KMS-11 (cell line): ENCODE data around the gene FADD.

Experiments
- H2AFZ ChIP-seq: fragments of 200-600 bp; sonication (generic); 2 replicates; pipeline ENCODE4 v1.6.1; 2016; ENCODE audit warnings: antibody characterized with exemption, mixed run types, low read depth
- H3K27ac ChIP-seq: fragments of 200-600 bp; sonication (generic); 2 replicates; pipeline ENCODE4 v1.6.1; 2016; ENCODE audit warnings: mild to moderate bottlenecking, mixed run types
- H3K27me3 ChIP-seq: fragments of 200-600 bp; sonication (generic); 2 replicates; pipeline ENCODE4 v1.6.1; 2017; ENCODE audit warnings: mild to moderate bottlenecking, low read depth, mixed run types, moderate library complexity; ENCODE audit not compliant: insufficient read depth
- H3K36me3 ChIP-seq: fragments of 200-600 bp; sonication (generic); 2 replicates; pipeline ENCODE4 v1.6.1; 2017; ENCODE audit warnings: mild to moderate bottlenecking, mixed run types; ENCODE audit not compliant: insufficient read depth
- H3K4me1 ChIP-seq: fragments of 200-600 bp; sonication (generic); 2 replicates; pipeline ENCODE4 v1.6.1; 2016; ENCODE audit warnings: mild to moderate bottlenecking, low read depth, mixed run types; ENCODE audit not compliant: poor library complexity, severe bottlenecking
- H3K4me2 ChIP-seq: fragments of 200-600 bp; sonication (generic); 2 replicates; pipeline ENCODE4 v1.7.0; 2016; ENCODE audit warnings: mild to moderate bottlenecking, mixed run types
- H3K4me3 ChIP-seq: fragments of 200-600 bp; sonication (generic); IDR thresholded peaks from 2 replicates; pipeline ENCODE4 v1.6.1; 2017; ENCODE audit warnings: low read depth, low read length, mixed read lengths; ENCODE audit not compliant: insufficient read depth
- H3K79me2 ChIP-seq: fragments of 200-600 bp; sonication (generic); 2 replicates; pipeline ENCODE4 v1.6.1; 2016; ENCODE audit warnings: low read depth, mixed run types; ENCODE audit not compliant: insufficient read depth
- H3K9ac ChIP-seq: fragments of 200-600 bp; sonication (generic); 2 replicates; pipeline ENCODE4 v1.6.1; 2016; ENCODE audit warnings: mild to moderate bottlenecking, mixed run types
- H4K20me1 ChIP-seq: fragments of 200-600 bp; sonication (generic); 2 replicates; pipeline ENCODE4 v1.6.1; 2016; ENCODE audit warnings: mild to moderate bottlenecking, mixed run types; ENCODE audit not compliant: insufficient read depth
- TF ChIP-seq, protein P1 (sequence below): fragments of 200-600 bp; sonication (generic); conservative IDR thresholded peaks from 2 replicates; pipeline ENCODE4 v1.6.1; 2017; ENCODE audit warnings: low read depth, mild to moderate bottlenecking, antibody characterized with exemption, low read length, moderate library complexity, mixed read lengths

The FADD gene

DNA sequence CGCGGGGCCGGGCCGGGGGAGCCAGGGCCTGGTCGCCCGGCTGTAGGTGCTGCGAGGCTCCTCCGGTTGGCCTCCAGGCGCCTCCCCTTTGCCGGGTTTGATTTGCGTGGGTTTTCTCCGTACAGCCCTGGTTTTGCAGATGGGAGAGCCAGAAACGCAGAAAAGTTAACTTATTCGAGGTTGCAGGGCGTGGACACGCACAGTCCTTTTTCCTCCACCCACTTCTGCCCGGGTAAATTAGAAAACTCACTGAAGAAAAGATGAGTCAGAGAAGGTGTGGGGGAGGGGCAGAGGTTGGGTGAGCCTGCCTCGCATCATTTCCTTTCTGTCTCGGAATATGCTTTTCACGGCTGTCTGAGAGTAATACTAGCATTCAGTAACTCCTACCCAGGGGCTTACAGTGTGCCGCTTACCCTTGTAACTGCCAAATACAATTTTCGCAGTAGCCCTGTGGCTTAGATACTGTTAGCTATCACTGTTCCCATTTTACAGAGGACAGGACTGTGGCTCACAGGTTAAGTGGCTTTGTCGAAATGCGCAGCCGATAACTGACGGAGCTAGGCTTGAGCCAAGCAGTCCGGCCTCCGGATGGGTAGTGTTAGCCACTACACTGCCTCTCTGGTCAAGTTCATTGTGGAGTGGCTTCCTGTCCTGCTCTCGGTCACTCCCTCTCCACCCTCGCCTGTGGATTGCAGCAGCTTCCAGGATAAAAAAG lies 812 bp downstream of the FADD start:
- H3K4me1 ChIP-seq: peaks cover 10% of the 10 kb centered on the region
- peaks cover 3% of the 10 kb centered on the region; the same call in 1 of the 2 replicates for H3K27me3 ChIP-seq
- peak overlapping the region; percentile 67; the same call in 1 of the 2 replicates for H2AFZ ChIP-seq
- H3K79me2 ChIP-seq: peaks cover 25% of the 10 kb centered on the region
- H3K4me3 ChIP-seq: peak overlapping the region; percentile 16
- no peaks in the 10 kb centered on the region for H3K36me3 ChIP-seq
- H3K9ac ChIP-seq: peak overlapping the region; percentile 99
- TF ChIP-seq, protein P1, sequence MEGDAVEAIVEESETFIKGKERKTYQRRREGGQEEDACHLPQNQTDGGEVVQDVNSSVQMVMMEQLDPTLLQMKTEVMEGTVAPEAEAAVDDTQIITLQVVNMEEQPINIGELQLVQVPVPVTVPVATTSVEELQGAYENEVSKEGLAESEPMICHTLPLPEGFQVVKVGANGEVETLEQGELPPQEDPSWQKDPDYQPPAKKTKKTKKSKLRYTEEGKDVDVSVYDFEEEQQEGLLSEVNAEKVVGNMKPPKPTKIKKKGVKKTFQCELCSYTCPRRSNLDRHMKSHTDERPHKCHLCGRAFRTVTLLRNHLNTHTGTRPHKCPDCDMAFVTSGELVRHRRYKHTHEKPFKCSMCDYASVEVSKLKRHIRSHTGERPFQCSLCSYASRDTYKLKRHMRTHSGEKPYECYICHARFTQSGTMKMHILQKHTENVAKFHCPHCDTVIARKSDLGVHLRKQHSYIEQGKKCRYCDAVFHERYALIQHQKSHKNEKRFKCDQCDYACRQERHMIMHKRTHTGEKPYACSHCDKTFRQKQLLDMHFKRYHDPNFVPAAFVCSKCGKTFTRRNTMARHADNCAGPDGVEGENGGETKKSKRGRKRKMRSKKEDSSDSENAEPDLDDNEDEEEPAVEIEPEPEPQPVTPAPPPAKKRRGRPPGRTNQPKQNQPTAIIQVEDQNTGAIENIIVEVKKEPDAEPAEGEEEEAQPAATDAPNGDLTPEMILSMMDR: no peak
- 0 out of 2 replicates have a peak, but pooled peaks cover 8% of the 10 kb centered on the region for H4K20me1 ChIP-seq
- peak overlapping the region; percentile 50 for H3K4me2 ChIP-seq
- H3K27ac ChIP-seq: peak overlapping the region; percentile 95

DNA sequence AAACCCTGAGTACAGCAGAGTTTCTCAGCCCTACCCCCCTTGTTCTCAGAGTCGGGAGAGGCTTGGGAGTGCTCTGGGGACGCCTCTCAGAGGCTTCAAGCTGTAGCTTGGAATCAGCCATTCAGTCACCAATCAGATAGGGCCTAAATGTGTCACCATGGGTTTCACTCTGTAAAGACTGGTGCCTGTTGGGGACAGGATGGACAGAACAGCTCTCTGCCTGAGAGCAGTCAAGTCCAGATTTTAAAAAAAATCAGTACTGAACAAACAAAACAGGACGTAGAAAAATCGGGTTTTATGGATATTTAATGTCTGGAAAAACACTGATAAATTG lies 1.3 kb downstream of the FADD start:
- H3K27ac ChIP-seq: peak overlapping the region; percentile 95
- H3K36me3 ChIP-seq: no peaks in the 10 kb centered on the region
- peaks cover 10% of the 10 kb centered on the region for H3K4me1 ChIP-seq
- no peak overlapping the region for H2AFZ ChIP-seq
- H4K20me1 ChIP-seq: 0 out of 2 replicates have a peak, but pooled peaks cover 8% of the 10 kb centered on the region
- peaks cover 25% of the 10 kb centered on the region for H3K79me2 ChIP-seq
- peak overlapping the region; percentile 16 for H3K4me3 ChIP-seq
- H3K9ac ChIP-seq: peak overlapping the region; percentile 99
- H3K4me2 ChIP-seq: peak overlapping the region; percentile 50
- H3K27me3 ChIP-seq: peaks cover 3% of the 10 kb centered on the region; the same call in 1 of the 2 replicates
- TF ChIP-seq, protein P1: no peak

DNA sequence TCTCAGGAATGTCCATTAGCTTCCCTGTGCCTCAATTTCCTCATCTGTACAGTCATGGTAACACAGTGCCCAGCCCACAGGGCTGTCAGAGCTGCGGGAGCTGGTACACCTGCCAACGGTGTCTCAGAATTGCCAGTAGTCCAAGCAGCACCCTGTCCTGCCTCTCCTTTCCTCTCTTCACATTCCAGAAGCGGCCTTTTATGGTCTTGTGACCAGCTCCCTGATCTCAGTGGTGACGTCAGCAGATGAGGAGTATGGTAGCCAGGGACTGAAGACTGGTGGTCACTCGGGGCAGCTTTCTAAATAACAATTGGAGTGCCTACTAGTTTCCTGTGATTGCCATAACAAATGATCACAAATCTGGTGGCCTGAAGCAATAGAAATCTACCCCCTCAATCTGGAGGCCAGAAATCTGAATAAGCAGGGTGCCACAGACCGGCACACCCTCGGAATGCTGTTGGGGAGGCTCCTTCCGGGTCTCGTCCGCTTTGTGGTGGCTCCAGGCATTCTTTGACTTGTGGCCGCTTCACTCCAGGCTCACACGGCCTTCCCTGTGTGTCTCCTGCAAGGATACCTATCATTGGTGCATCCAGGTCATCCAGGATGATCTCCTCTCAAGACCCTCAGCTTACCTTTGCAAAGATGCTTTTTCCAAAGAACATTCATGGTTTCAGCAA lies 2.1 kb downstream of the FADD start:
- Histone ChIP-seq H2AFZ (no peak overlapping the region), H3K36me3 (no peaks in the 10 kb centered on the region), H3K4me2 (peak overlapping the region; percentile 50), H3K9ac (no peak overlapping the region), H4K20me1 (0 out of 2 replicates have a peak, but pooled peaks cover 8% of the 10 kb centered on the region), H3K27me3 (peaks cover 3% of the 10 kb centered on the region; the same call in 1 of the 2 replicates), H3K4me1 (peaks cover 10% of the 10 kb centered on the region), H3K79me2 (peaks cover 25% of the 10 kb centered on the region), H3K4me3 (no peak overlapping the region), H3K27ac (no peak overlapping the region)
- TF ChIP-seq, protein P1: no peak

DNA sequence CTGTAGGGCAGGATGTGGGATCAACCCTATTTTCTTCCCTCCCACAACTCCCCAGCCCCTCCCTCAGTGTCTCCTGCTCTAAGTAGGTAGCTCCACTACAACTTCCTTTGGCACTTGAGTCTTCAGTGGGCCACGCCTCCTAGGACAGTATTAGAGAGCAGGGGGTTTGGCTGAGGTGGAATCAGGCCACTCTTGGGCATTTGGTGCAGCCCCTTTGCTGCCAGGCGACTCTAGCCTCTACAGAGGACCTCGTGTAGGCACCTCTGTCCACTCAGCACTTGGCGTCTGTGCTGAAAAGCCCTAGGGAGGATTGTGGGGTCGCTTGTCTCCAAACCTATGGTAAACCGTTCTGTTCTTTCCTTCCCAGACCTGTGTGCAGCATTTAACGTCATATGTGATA lies 2.7 kb downstream of the FADD start:
- Histone ChIP-seq H4K20me1 (0 out of 2 replicates have a peak, but pooled peaks cover 8% of the 10 kb centered on the region), H3K4me2 (no peak overlapping the region), H3K4me1 (peaks cover 10% of the 10 kb centered on the region), H3K9ac (no peak overlapping the region), H3K79me2 (peaks cover 25% of the 10 kb centered on the region), H3K27me3 (peaks cover 3% of the 10 kb centered on the region; the same call in 1 of the 2 replicates), H3K27ac (no peak overlapping the region), H3K36me3 (no peaks in the 10 kb centered on the region), H2AFZ (no peak overlapping the region), H3K4me3 (no peak overlapping the region)
- TF ChIP-seq, protein P1: no peak
